HEK293T (cell line): ENCODE data around the gene KLK1.

Experiments
- CTCF ChIA-PET: fragments of 350-600 bp; formaldehyde crosslinking; extraction: SDS; loops from one replicate; lab custom pipeline; 2021; ENCODE audit warnings: antibody characterized with exemption, inconsistent platforms; lab: Yijun Ruan, JAX
- POLR2A ChIA-PET: fragments of 350-600 bp; formaldehyde crosslinking; extraction: SDS; loops from one replicate; lab custom pipeline; 2020; ENCODE audit warnings: antibody characterized with exemption, inconsistent platforms; lab: Yijun Ruan, JAX
- DNase-seq: peaks from one replicate; pipeline ENCODE4 v3.0.0; 2012; ENCODE audit warnings: mixed read lengths; ENCODE audit errors: extremely low spot score
- ARNT ChIP-seq: fragments of 450-650 bp; IDR thresholded peaks from 2 replicates; pipeline ENCODE4 v1.6.1; 2017; ENCODE audit warnings: mild to moderate bottlenecking
- BHLHE40 ChIP-seq: fragments of 450-650 bp; IDR thresholded peaks from 2 replicates; pipeline ENCODE4 v1.6.1; 2016; ENCODE audit warnings: mild to moderate bottlenecking, moderate library complexity, borderline replicate concordance
- CTBP1 ChIP-seq: fragments of 450-650 bp; IDR thresholded peaks from 2 replicates; pipeline ENCODE4 v1.6.1; 2016; ENCODE audit warnings: borderline replicate concordance
- ELF4 ChIP-seq: fragments of 450-650 bp; IDR thresholded peaks from 2 replicates; pipeline ENCODE4 v1.6.1; 2017; ENCODE audit warnings: antibody characterized with exemption
- FOXA1 ChIP-seq: fragments of 450-650 bp; IDR thresholded peaks from 2 replicates; pipeline ENCODE4 v1.6.1; 2016; ENCODE audit warnings: mild to moderate bottlenecking
- FOXK2 ChIP-seq: fragments of 450-650 bp; IDR thresholded peaks from 2 replicates; pipeline ENCODE4 v1.6.1; 2016; ENCODE audit warnings: mild to moderate bottlenecking
- FOXM1 ChIP-seq: fragments of 450-650 bp; IDR thresholded peaks from 2 replicates; pipeline ENCODE4 v1.6.1; 2017; ENCODE audit warnings: mild to moderate bottlenecking, borderline replicate concordance
- HDGF ChIP-seq: fragments of 450-650 bp; IDR thresholded peaks from 2 replicates; pipeline ENCODE4 v1.6.1; 2017; ENCODE audit warnings: antibody characterized with exemption, borderline replicate concordance
- L3MBTL2 ChIP-seq: fragments of 450-650 bp; conservative IDR thresholded peaks from 2 replicates; pipeline ENCODE4 v1.6.1; 2016; ENCODE audit warnings: mild to moderate bottlenecking
- LEF1 ChIP-seq: fragments of 450-650 bp; IDR thresholded peaks from 2 replicates; pipeline ENCODE4 v1.6.1; 2017; ENCODE audit warnings: mild to moderate bottlenecking, borderline replicate concordance
- NFRKB ChIP-seq: fragments of 450-650 bp; IDR thresholded peaks from 2 replicates; pipeline ENCODE4 v1.6.1; 2016; ENCODE audit warnings: mild to moderate bottlenecking, moderate library complexity
- PKNOX1 ChIP-seq: fragments of 450-650 bp; IDR thresholded peaks from 2 replicates; pipeline ENCODE4 v1.6.1; 2016
- SP1 ChIP-seq: fragments of 450-650 bp; IDR thresholded peaks from 2 replicates; pipeline ENCODE4 v1.6.1; 2017
- SUZ12 ChIP-seq: fragments of 450-650 bp; IDR thresholded peaks from 2 replicates; pipeline ENCODE4 v1.6.1; 2016; ENCODE audit warnings: mild to moderate bottlenecking
- TARDBP ChIP-seq: fragments of 450-650 bp; IDR thresholded peaks from 2 replicates; pipeline ENCODE4 v1.6.1; 2016
- ZNF384 ChIP-seq: fragments of 450-650 bp; IDR thresholded peaks from 2 replicates; pipeline ENCODE4 v1.6.1; 2016

Gene KLK1

GRCh38 chr19:50850738-50851137 is 27.2 kb upstream of the KLK1 start:
- DNase-seq, result no peak
- ChIA-PET POLR2A (no interaction called here), CTCF (no interaction called here)
- no peak for TF ChIP-seq FOXA1
- TF ChIP-seq FOXM1, result no peak

- ChIA-PET POLR2A (no interaction called here), CTCF (no interaction called here)
- no peak for DNase-seq
- TF ChIP-seq SUZ12 (no peak), HDGF (no peak), ZNF384 (no peak), BHLHE40 (no peak), L3MBTL2 (no peak), PKNOX1 (no peak), CTBP1 (no peak), ARNT (no peak), LEF1 (no peak), ELF4 (no peak)
These were observed 20.8 kb upstream of the KLK1 start for GRCh38 chr19:50844296-50844935.

GRCh38 chr19:50843701-50844221 is 20.2 kb upstream of the KLK1 start:
- ChIA-PET POLR2A (no interaction called here), CTCF (no interaction called here)
- no peak for DNase-seq

GRCh38 chr19:50843205-50843604 is 19.6 kb upstream of the KLK1 start:
- TF ChIP-seq PKNOX1, result no peak
- no peak for TF ChIP-seq FOXM1
- no peak for TF ChIP-seq HDGF
- no peak for TF ChIP-seq BHLHE40
- no peak for TF ChIP-seq SP1
- TF ChIP-seq ARNT, result no peak
- no peak for TF ChIP-seq TARDBP
- TF ChIP-seq NFRKB, result no peak
- TF ChIP-seq L3MBTL2, result no peak
- TF ChIP-seq ZNF384, result no peak
- ChIA-PET CTCF (no interaction called here), POLR2A (no interaction called here)
- no peak for DNase-seq

More at GRCh38 chr19:50843701-50844221, 20.2 kb upstream of the KLK1 start:
- no peak for TF ChIP-seq HDGF
- TF ChIP-seq ZNF384, result no peak
- TF ChIP-seq FOXM1, result no peak
- TF ChIP-seq FOXK2, result no peak
- no peak for TF ChIP-seq SUZ12
- no peak for TF ChIP-seq PKNOX1
- no peak for TF ChIP-seq ELF4
- no peak for TF ChIP-seq LEF1
- TF ChIP-seq L3MBTL2, result no peak
- TF ChIP-seq ARNT, result no peak
- TF ChIP-seq SP1, result no peak
- TF ChIP-seq CTBP1, result no peak
- TF ChIP-seq NFRKB, result no peak
- no peak for TF ChIP-seq FOXA1
- no peak for TF ChIP-seq BHLHE40

GRCh38 chr19:50842130-50842529 is 18.5 kb upstream of the KLK1 start:
- ChIA-PET POLR2A (no interaction called here), CTCF (no interaction called here)
- DNase-seq, result no peak
- no peak for TF ChIP-seq FOXM1
- no peak for TF ChIP-seq CTBP1
- no peak for TF ChIP-seq FOXA1
- TF ChIP-seq SUZ12, result no peak

- TF ChIP-seq ARNT, result no peak
- TF ChIP-seq HDGF, result no peak
- TF ChIP-seq NFRKB, result no peak
- no peak for TF ChIP-seq SP1
- no peak for TF ChIP-seq PKNOX1
- TF ChIP-seq ZNF384, result no peak
- no peak for TF ChIP-seq FOXA1
- TF ChIP-seq TARDBP, result no peak
- no peak for TF ChIP-seq CTBP1
- no peak for TF ChIP-seq FOXM1
- TF ChIP-seq FOXK2, result no peak
- no peak for TF ChIP-seq BHLHE40
- TF ChIP-seq SUZ12, result no peak
- TF ChIP-seq L3MBTL2, result no peak
- TF ChIP-seq LEF1, result no peak
- no peak for TF ChIP-seq ELF4
- POLR2A ChIA-PET, result interaction anchor here (0.6 kb wide), 1 partner anchor 35 kb away, joined by 3 read pairs; no protein-coding TSS in a partner anchor
- CTCF ChIA-PET, result interaction anchor here (0.6 kb wide), 1 partner anchor 76 kb away, joined by 5 read pairs; no protein-coding TSS in a partner anchor
- DNase-seq, result no peak
These were observed 16.4 kb upstream of the KLK1 start for GRCh38 chr19:50839712-50840655.
